HG03460 (cell line): Measurements from ENCODE around the gene RRBP1.

ENCODE experiments used
- ATAC-seq: cut with Tn5 transposase; IDR thresholded peaks from one replicate; pipeline ENCODE4 v1.9.1; 2021; ENCODE audit not compliant: unreplicated experiment

The RRBP1 gene

DNA sequence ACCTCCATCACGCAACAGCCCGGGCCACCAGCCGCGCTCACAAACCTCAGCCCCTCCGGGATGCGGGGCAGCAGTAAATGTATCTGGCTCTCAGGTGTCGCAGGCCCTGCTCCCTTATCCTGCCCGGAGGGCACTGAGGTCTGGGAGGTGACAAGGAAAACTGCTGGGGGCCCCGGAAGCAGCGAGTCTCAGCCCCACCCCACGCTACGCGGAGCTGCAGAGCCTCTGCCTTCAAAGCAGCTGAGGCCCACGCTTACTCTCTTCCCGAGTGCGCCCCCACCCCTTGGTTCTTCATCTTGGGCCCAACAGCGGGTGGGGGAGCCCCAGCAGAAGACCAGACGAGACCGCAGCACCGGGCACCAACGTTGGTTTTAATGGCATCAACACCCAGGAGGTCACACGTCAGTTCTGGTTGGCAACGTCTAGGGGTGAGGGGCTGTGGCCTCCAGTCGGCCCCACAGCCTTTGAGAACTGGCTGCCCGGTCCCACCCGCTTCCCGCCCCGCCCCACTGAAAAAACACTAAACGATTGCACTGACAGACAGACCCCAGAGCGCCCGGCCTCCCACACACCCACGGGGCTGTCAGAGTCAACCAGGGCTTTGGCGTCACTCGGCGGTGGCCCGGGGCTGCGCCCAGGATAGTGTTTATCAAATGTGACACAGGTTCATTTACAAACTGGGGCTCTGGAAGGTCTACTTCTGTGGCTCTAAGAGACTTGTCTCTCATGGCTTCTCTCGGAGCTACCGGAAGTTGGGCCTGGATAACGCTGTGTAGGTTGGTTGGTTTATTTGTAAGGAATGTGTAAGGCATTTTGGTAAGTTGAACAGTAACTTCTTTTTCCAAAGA lies 68.5 kb downstream of the RRBP1 start:
- ATAC-seq, result no peak

DNA sequence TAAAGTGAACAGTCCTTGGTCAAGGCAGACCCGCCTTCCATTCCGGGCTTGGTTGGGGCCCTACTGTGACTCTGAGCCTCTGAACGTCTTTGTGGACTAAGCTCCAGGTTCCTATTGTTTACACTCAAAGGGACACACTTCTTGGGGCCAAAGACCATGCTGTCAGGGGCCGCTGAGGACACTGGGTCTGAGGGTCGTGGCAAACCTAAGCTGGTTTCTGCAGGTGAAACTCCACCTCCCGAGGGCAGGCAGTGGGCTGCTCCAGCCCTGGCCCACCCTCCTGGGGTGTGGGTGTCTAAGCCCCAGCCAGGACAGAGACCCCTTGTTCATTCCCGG lies 69.1 kb downstream of the RRBP1 start:
- no peak for ATAC-seq

DNA sequence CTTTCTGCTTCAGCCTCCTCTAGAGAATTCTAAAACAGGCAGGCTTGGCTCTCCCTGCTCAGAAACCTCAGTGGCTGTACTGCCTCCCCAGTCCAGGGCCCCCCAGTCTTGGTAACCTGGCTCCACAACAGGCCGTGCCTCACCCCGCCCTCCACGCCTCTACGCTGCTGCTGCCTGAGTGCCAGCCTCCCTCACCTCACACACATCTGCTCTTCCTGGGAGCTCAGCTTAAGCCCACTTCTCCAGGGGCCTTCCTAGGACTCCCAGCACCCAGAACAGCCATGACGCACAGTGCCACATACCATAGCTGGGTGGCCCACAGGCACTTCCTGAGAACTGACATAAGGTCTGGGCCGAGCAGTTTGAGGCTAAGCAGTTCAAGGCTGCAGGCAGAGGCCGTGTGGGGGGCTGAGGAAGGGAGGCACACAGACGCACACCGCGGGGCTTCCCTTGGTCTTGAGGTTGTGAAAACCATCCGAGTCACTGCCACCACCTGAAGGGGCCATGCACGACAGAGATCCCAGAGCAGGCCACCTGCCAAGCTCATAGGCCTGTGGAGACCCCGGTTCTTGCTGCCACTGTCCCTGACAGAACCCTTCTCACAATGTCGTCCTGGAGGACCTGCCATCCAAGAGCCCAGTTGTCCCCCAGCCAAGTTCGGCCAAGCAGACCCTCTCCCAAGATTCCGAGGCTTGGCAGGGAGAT lies 69.6 kb downstream of the RRBP1 start:
- no peak for ATAC-seq

DNA sequence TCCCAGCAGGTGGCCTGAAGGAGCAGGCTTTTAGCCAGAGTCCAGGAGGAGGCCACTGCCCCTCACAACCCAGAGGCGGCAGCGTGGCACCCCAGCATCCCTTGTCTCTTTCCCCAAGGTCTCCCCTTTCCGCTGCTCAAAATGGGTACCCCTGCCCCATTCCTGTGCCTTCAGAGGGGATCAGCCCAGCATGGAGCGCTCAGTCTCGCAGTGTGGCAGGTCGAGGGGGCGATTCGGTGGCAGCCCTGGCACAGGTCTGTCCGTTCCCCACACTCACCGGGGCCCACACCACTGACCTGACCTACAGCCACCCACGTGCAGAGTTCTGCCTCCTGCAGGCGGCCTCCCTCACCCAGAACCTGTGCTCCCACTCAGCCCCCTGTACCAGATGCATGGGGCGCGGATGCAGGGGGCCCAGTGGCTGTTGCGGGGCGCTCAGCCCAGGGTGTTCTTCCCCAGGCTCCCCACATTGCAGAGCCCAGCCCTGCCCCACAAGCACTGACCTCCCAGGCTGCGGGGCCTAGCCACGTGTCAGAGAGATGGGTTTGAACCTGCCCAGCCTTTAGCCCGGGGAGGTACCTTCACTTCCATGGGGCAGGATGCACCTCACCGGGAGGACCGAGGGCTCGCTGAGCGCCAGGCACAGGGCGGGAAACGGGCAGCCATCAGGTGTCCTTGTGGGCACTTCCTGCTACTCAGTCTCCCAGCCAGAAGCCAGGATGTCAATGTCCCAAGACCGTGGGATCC lies 70.3 kb downstream of the RRBP1 start:
- no peak for ATAC-seq

DNA sequence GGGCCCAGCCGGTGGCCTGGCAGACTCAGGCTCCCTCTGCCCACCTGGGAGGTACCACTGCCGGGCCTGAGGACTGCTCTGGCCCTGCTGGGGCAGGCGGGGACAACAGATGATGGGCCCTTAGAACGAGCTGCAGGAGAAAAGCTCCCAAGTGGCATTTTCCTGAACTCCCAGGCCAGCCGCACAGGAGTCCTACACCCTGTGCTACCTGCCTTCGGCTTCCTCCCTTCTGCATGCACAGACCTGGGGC lies 70.8 kb downstream of the RRBP1 start:
- ATAC-seq, result no peak

DNA sequence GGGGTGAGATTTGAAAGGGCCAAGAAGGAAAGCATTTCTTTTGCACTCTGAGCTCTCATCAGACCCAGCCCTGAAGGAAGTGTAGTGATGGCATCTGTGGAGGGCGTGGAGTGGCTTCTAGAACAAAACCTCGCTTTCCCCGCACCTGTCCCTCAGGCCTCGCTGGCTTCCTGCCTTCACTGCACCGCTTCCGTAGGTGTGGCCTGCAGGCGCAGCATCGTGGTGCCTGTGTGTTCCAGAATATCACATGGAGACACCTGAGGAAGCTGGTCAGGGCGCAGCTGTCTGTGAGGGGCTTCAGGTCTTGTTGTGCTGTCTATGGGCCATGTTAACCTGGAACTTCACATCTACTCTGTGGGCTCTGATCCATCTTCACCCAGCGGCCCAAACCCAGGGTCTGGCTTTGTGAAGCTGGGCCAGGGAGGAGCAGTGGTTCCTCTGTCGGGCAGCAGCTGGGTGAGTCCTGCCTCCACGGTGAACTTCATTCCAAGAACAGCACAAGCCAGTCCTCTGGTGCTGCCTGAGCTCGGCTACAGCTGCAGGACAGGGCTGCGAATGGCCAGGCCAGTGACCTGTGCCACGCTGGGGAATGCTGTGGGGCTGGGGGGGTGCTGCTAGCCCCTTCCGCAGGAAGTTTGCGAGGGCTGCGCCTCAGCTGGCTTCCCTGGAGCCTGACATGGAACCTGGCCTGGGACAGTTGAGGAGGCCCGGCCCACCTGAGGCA lies 71.3 kb downstream of the RRBP1 start:
- no peak for ATAC-seq

DNA sequence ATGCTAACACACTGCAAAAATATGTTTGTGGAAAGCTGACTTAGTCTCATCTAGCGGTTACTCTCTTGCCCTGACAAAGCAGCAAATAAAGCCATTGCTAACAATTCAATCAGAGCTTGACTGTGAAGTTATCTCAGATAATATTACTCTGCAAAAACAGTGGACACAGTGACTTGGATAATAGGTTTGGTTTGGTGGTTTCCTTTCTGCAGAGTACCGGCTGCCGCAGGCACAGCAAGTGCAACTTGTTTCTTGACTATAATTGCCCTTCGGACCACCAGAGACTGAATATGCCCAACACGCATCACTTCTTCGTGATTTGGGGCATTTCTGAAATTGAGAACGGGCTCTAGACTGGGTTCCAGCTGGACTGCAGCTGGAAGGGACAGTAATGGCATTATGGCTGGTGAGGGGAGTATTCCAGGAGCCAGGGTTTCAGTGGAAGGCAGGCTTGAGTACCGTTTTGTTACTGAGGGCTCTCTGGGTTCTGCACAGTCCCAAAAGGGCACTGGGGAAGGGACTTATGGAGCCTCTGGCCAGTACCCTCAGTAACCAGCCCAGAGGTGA lies 72.1 kb downstream of the RRBP1 start:
- ATAC-seq, result no peak

DNA sequence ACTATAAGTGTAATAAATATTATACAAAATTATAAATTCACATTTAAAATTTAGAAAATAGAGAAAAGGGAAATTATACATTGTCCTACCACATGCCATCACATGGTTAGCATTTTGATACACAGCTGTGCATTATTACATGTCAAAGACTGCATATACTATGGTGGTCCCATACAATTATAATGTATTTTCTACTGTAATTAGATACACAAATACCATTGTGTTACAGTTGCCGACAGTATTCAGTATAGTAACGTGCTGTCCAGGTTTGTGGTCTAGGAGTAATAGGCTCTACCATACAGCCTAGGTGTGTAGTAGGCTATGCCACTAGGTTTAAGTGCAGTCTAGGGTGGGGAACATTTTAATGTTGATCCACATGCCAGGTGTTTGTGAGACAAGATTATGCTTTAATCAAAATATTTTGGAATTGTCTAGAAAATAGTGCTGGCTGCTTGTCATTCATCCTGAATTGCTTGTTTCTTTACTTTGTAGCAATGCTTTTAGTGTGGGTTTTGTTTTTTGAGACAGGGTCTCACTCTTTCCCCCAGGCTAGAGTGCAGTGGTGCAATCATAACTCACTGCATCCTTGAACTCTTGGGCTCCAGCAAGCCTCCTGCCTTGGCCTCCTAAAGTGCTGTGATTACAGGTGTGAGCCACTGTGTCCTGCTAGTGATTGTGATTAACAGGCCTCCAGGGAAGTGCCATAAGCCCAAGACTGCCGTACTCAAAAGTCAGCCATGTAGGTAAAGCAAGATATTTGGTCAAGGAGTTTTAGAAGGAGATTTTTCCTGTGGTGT lies 73.1 kb downstream of the RRBP1 start:
- no peak for ATAC-seq

DNA sequence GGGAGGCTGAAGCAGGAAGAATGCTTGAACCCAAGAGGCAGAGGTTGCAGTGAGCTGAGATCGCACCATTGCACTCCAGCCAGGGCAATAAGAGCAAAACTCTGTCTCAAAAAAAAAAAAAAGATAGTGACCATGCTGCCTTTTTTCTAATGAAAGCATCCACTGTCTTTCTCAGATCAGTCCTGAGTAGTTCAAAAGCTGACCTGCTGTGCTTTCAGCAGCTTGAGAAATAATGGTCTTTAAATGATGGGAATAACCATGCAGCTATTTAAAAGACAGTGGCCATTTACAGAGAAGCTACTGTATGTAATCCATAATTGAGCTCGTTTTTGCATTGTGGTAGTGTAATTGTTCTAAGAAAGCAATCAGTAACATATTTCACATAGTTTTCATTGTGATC lies 76.0 kb downstream of the RRBP1 start:
- no peak for ATAC-seq

DNA sequence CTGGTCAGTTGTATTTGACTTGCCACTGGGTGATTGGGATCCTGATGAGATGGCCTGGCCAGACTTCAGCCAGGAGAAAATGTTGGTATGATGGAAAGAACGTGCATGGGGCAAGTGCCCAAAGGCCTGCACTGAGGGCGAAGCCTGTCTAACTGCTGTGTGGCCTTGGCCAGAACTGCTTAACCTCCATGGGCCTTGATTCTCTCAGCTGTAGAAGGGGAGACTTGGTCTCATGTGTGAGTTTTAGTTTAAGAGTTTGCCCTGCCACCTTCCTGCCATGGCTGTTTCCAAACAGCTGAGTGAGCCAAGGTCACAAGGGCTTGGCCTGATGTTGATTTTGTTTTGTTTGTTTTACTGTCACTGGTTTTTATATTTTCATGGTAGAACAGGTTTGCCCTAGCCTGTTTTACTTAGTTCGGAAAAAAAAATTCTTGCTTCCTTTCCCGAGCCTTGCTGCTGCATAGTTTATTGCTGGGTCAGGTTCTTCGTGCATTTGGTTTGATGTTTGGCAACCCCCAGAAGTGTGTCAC lies 76.8 kb downstream of the RRBP1 start:
- no peak for ATAC-seq

DNA sequence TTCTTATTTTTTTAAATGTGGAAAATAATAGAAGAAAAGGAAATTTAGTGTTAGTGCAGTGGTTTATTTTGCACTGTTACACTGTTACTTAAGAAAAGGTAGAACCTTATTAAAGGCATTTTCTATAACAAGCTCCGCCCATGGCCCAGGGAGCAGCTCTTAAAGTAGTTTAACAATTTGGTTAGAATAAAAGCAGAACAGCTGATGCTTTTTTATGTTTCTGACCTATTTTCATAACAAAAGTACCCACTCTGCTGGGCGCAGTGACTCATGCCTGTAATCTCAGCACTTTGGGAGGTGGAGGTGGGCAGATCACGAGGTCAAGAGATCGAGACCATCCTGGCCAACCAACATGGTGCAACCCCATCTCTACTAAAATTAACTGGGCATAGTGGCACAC lies 79.5 kb downstream of the RRBP1 start:
- no peak for ATAC-seq

DNA sequence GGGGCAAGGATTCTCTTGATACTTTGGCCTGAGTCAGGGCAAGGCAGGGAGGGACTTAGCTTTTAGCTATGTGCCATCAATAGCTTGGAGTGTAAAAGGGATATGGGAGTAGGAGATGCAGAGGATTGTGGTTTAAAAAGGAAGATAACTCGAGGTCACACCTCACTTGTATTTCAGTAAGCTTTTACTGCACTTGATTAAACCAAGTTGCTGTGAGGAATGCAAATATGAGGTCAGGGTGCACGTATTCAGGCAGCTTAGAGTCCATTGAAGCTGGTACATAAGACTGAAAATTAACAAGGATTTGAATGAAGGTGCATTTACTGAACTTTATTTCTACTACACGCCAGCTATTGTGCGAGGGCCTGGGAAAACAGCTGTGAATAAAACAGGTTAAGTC lies 80.1 kb downstream of the RRBP1 start:
- ATAC-seq, result no peak

DNA sequence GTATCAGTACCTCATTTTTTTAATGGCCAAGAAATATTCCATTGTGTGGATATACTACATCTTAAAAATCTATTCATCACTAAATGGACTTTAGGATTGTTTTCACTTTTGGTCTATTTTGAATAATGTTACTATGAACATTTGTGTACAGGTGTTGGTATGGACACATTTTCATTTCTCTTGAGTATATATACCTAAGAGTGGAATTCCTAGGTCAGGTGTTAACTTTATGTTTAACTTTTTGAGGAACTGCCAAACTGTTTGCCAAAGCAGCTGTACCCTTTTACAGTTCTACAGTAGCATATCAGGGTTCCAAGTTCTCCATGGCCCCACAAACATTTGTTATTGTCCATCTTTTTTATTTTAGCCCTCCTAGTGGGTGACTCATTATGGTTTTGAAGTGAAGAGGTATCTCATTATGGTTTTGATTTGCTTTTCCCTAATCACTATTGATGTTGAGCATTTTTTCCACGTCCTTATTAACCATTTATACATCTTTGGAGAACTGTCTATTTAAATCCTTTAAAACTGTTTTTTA lies 84.0 kb downstream of the RRBP1 start:
- no peak for ATAC-seq

DNA sequence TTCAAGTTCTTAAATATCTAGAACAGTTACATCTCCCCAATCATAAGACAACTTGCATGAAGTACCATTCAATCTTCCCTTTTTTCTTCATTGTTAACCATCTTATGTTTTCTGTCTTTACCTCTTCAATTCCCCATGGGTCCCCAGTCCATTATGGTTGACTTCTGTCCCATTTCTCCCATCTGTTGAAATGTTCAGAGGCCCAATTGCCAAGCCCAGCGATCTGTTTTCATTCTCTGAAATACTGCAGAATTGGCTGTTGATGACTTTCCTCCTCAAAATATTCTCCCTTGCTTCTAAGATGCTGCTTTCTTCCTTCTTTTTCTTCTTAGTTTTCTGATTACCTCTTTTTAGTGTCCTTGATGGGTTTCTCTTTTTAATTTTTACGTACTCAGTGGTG lies 86.2 kb downstream of the RRBP1 start:
- no peak for ATAC-seq

DNA sequence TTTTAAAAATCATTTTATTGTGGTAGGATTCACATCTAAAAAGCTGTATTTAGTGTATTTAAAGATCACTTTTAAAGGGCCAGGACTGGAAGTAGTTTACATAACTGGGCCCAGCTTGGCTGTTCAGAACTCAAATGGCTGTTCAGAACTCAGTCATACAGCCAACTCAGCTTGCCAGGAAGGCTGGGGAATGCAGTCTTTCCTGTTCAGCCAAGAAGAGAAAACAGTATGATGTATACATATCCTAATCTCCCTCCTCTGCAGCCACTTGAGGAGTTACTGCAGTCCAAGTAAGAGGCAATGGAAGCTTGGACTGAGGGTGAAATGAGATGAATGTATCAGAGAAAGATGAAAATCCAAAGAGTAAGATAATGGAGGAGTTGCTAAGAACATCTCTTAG lies 87.6 kb downstream of the RRBP1 start:
- no peak for ATAC-seq

DNA sequence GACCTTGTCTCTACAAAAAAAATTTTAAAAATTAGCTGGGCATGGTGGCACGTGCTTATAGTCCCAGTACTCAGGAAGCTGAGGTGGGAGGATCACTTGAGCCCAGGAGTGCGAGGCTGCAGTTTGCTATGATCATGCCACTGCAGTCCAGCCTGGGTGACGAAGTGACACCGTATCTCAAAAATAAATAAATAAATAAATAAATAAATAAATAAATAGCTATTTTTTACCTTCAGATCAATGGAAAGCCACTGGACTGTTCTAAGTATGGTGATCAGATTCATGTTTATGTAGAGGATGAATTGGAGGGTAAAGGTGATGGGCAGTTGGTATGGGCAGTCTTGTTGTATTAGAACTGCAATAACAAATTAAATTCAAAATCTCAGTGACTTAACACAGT lies 88.1 kb downstream of the RRBP1 start:
- ATAC-seq, result no peak

DNA sequence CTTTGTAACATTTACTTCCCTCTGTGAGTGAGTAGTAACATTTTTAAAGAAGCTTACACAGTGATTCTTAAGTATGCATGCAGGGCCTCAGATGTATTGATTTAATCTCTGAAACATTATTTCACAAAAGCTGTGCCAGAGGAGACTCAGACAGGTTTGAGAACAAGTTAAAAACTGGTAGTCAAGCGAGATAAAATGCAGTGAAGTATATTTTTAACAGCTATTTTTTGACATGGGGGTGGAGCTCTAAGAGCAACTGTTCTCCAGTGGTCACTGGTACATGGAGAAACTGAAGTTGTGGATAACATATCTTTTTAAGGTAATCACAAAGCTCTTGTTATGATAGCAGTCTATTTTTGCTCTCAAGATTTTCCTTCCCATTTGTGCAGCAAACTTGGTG lies 91.8 kb downstream of the RRBP1 start:
- no peak for ATAC-seq

DNA sequence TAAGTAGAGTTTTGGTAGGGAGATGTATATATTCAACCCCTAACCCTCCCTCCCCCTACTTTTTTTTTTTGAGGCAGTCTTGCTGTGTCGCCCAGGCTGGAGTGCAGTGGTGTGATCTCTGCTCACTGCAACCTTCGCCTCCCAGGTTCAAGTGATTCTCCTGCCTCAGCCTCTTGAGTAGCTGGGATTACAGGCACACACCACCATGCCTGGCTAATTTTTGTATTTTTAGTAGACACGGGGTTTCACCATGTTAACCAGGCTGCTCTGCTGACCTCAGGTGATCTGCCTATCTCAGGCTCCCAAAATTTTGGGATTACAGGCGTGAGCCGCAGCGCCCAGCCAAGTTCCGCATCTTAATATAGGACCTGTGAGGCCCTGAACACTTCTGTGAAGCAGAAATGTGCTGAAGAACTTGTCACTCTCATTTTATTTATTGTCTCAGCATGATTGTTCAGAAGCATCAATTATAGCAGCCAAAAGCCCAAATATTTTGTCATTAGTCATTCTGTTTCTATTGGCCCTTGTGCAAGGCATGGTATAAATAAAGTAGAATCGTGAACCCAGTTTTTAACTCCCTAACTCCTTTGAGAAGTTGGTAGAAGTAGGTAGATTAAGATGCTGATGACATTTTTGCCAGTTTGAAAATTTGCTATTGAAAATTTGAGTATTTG lies 92.7 kb downstream of the RRBP1 start:
- ATAC-seq, result no peak

DNA sequence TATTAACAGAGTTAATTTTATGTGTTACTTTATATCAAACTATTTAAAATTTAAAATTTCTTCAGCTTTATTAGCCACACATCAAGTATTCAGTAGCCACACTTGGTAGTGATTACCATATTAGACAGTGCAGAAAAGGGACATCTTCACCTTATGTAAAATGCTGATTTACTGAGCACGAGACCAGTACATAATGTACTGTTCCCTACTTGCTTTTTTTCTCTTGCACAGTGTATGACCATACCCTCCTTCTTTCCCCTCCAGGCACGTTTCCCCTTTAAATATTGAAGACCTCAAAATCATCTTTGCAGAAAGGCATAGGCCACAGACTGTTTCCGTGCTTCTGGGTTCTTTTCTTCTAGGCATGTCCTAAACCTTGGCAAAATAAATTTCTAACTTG lies 94.2 kb downstream of the RRBP1 start:
- no peak for ATAC-seq
